Measurements from ENCODE around the gene P2RX5.

P2RX5 gene

GRCh38 chr17:3740611-3741073 is 44.7 kb upstream of the P2RX5 start:
- no peak for TF ChIP-seq EZH2phosphoT487 (IDR thresholded peaks at IDR 0.05; ENCODE audit: borderline replicate concordance, low read length)
- TF ChIP-seq, protein P1, sequence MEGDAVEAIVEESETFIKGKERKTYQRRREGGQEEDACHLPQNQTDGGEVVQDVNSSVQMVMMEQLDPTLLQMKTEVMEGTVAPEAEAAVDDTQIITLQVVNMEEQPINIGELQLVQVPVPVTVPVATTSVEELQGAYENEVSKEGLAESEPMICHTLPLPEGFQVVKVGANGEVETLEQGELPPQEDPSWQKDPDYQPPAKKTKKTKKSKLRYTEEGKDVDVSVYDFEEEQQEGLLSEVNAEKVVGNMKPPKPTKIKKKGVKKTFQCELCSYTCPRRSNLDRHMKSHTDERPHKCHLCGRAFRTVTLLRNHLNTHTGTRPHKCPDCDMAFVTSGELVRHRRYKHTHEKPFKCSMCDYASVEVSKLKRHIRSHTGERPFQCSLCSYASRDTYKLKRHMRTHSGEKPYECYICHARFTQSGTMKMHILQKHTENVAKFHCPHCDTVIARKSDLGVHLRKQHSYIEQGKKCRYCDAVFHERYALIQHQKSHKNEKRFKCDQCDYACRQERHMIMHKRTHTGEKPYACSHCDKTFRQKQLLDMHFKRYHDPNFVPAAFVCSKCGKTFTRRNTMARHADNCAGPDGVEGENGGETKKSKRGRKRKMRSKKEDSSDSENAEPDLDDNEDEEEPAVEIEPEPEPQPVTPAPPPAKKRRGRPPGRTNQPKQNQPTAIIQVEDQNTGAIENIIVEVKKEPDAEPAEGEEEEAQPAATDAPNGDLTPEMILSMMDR (IDR thresholded peaks at IDR 0.05; ENCODE audit: low read depth, low read length, poor library complexity, severe bottlenecking), result no peak
- Histone ChIP-seq H3K27me3 (ENCODE audit: control insufficient read depth, low read length) (no peaks in the 10 kb centered on the region; the same call in 1 of the 2 replicates), H3K36me3 (ENCODE audit: control insufficient read depth, low read length) (no peaks in the 10 kb centered on the region), H4K20me1 (ENCODE audit: control insufficient read depth, insufficient read depth, low read depth, low read length) (no peaks in the 10 kb centered on the region), H3F3A (ENCODE audit: control insufficient read depth, insufficient read depth) (peaks cover 3% of the 10 kb centered on the region; the same call in 1 of the 2 replicates), H3K27ac (ENCODE audit: low read depth, low read length) (peak overlapping the region; percentile 56), H3K4me1 (ENCODE audit: control insufficient read depth, low read length) (peaks cover 48% of the 10 kb centered on the region), H3K4me2 (ENCODE audit: low read length) (peak overlapping the region; percentile 47), H3K4me3 (ENCODE audit: low read length) (0 out of 2 replicates have a peak overlapping the region, but pooled peaks have one; percentile 14), H3K9me2 (replicated peaks; ENCODE audit: control insufficient read depth, low read length) (no peaks in the 10 kb centered on the region), H3K9me3 (ENCODE audit: control insufficient read depth, insufficient read depth, low read length) (no peaks in the 10 kb centered on the region), H3K79me2 (ENCODE audit: control insufficient read depth, low read length) (no peaks in the 10 kb centered on the region)

DNA sequence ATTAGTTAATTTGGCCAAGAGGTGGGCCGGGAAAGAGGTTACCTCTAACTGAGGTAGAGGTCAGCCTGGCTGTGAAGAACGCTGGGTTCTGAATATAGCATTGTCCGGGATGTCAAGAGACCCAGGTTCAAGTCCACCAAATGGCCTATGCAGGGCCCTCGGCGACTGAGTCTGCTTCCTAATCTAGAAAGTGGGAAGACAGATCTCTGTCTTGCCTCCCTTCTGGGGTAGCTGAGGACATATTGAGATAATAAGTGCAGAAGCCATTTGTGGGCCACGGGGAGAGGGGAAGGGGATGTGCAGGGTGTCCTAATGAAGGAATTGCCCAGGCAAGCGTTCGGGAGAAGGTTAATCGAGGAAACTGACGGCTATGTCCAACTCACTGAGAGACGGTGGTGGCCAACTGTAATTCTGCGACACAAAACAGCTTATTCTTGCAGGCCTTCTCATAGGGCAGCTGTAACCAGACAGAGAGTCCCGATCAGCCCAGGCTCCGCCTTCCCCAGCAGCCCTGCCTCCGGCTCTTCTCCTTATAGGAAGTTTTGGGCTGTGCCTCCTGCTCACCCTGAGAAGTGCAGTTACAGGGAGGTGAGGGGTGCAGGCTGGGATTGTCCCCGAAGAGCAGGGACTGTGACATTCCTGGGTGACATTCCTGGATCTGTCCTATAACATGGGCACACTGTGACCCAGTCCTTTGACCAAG is 43.6 kb upstream of the P2RX5 start:
- Histone ChIP-seq H3K4me3 (ENCODE audit: low read length) (peak overlapping the region; percentile 45; the same call in 1 of the 2 replicates), H3K36me3 (ENCODE audit: control insufficient read depth, low read length) (no peaks in the 10 kb centered on the region), H3K9me3 (ENCODE audit: control insufficient read depth, insufficient read depth, low read length) (no peaks in the 10 kb centered on the region), H3K27me3 (ENCODE audit: control insufficient read depth, low read length) (no peaks in the 10 kb centered on the region; the same call in 1 of the 2 replicates), H3K4me2 (ENCODE audit: low read length) (peak overlapping the region; percentile 58), H3K27ac (ENCODE audit: low read depth, low read length) (no peak overlapping the region), H3F3A (ENCODE audit: control insufficient read depth, insufficient read depth) (peaks cover 3% of the 10 kb centered on the region; the same call in 1 of the 2 replicates), H3K4me1 (ENCODE audit: control insufficient read depth, low read length) (peaks cover 48% of the 10 kb centered on the region), H4K20me1 (ENCODE audit: control insufficient read depth, insufficient read depth, low read depth, low read length) (no peaks in the 10 kb centered on the region), H3K79me2 (ENCODE audit: control insufficient read depth, low read length) (no peaks in the 10 kb centered on the region), H3K9me2 (replicated peaks; ENCODE audit: control insufficient read depth, low read length) (no peaks in the 10 kb centered on the region)
- TF ChIP-seq, protein P1 (IDR thresholded peaks at IDR 0.05; ENCODE audit: low read depth, low read length, poor library complexity, severe bottlenecking), result no peak
- TF ChIP-seq EZH2phosphoT487 (IDR thresholded peaks at IDR 0.05; ENCODE audit: borderline replicate concordance, low read length), result no peak

GRCh38 chr17:3738562-3739295 is 42.8 kb upstream of the P2RX5 start:
- Histone ChIP-seq H3K79me2 (ENCODE audit: control insufficient read depth, low read length) (no peaks in the 10 kb centered on the region), H3K36me3 (ENCODE audit: control insufficient read depth, low read length) (no peaks in the 10 kb centered on the region), H3K4me1 (ENCODE audit: control insufficient read depth, low read length) (peaks cover 41% of the 10 kb centered on the region), H3K27ac (ENCODE audit: low read depth, low read length) (0 out of 2 replicates have a peak overlapping the region, but pooled peaks have one; percentile 5), H3K9me3 (ENCODE audit: control insufficient read depth, insufficient read depth, low read length) (no peaks in the 10 kb centered on the region), H3K4me2 (ENCODE audit: low read length) (peak overlapping the region; percentile 58), H4K20me1 (ENCODE audit: control insufficient read depth, insufficient read depth, low read depth, low read length) (no peaks in the 10 kb centered on the region), H3K9me2 (replicated peaks; ENCODE audit: control insufficient read depth, low read length) (no peaks in the 10 kb centered on the region), H3F3A (ENCODE audit: control insufficient read depth, insufficient read depth) (peaks cover 5% of the 10 kb centered on the region; the same call in 1 of the 2 replicates), H3K4me3 (ENCODE audit: low read length) (peak overlapping the region; percentile 45), H3K27me3 (ENCODE audit: control insufficient read depth, low read length) (no peaks in the 10 kb centered on the region; the same call in 1 of the 2 replicates)
- TF ChIP-seq, protein P1 (IDR thresholded peaks at IDR 0.05; ENCODE audit: low read depth, low read length, poor library complexity, severe bottlenecking), result no peak
- TF ChIP-seq EZH2phosphoT487 (IDR thresholded peaks at IDR 0.05; ENCODE audit: borderline replicate concordance, low read length), result no peak

All from DOHH2 (cell line).